HG03342 (cell line): ENCODE measurements around the gene CRK.
A peak's percentile ranks its signal among the peaks of the same experiment; 100 is the strongest.

ENCODE experiments used
- ATAC-seq: cut with Tn5 transposase; IDR thresholded peaks from one replicate; pipeline ENCODE4 v1.9.1; 2021; ENCODE audit warnings: mild to moderate bottlenecking, moderate library complexity; ENCODE audit not compliant: unreplicated experiment

CRK gene

GRCh38 chr17:1486802-1487695 is 31.0 kb upstream of the CRK start:
- no peak for ATAC-seq

GRCh38 chr17:1485423-1486376 is 29.7 kb upstream of the CRK start:
- no peak for ATAC-seq

- ATAC-seq, result no peak
Observed at GRCh38 chr17:1484676-1485422, 28.8 kb upstream of the CRK start.

GRCh38 chr17:1484060-1484535 is 28.1 kb upstream of the CRK start:
- no peak for ATAC-seq

- no peak for ATAC-seq
Observed at GRCh38 chr17:1482680-1483079, 26.6 kb upstream of the CRK start.

- no peak for ATAC-seq
Observed at GRCh38 chr17:1481736-1482135, 25.7 kb upstream of the CRK start.

- no peak for ATAC-seq
Observed at GRCh38 chr17:1480747-1481465, 24.9 kb upstream of the CRK start.

GRCh38 chr17:1478418-1478817 is 22.4 kb upstream of the CRK start:
- ATAC-seq, result no peak

GRCh38 chr17:1475321-1475854 is 19.4 kb upstream of the CRK start:
- no peak for ATAC-seq

GRCh38 chr17:1474402-1475189 is 18.6 kb upstream of the CRK start:
- peak; percentile 56 for ATAC-seq

GRCh38 chr17:1473841-1474240 is 17.8 kb upstream of the CRK start:
- no peak for ATAC-seq

GRCh38 chr17:1473170-1473569 is 17.1 kb upstream of the CRK start:
- ATAC-seq, result no peak

- ATAC-seq, result no peak
Observed at GRCh38 chr17:1471911-1472821, 16.1 kb upstream of the CRK start.

- no peak for ATAC-seq
Observed at GRCh38 chr17:1471490-1471889, 15.5 kb upstream of the CRK start.

- ATAC-seq, result no peak
Observed at GRCh38 chr17:1470755-1471462, 14.9 kb upstream of the CRK start.

GRCh38 chr17:1470071-1470754 is 14.2 kb upstream of the CRK start:
- ATAC-seq, result no peak
